ENCODE measurements around the gene KCTD19.

KCTD19 gene

GRCh38 chr16:67257486-67258160 lies 68.9 kb downstream of the KCTD19 start:
- DNase-seq: no peak

- DNase-seq: no peak
Measured at GRCh38 chr16:67256701-67257230, 69.8 kb downstream of the KCTD19 start.

GRCh38 chr16:67255553-67256221 lies 70.9 kb downstream of the KCTD19 start:
- no peak for DNase-seq

GRCh38 chr16:67254801-67255552 lies 71.6 kb downstream of the KCTD19 start:
- no peak for DNase-seq

GRCh38 chr16:67252609-67253497 lies 73.7 kb downstream of the KCTD19 start:
- peak; percentile 21 for DNase-seq

GRCh38 chr16:67250045-67250327 lies 76.6 kb downstream of the KCTD19 start:
- DNase-seq: no peak

- no peak for DNase-seq
Measured at GRCh38 chr16:67249178-67250044, 77.1 kb downstream of the KCTD19 start.

- DNase-seq: no peak
Measured at GRCh38 chr16:67248401-67249177, 78.0 kb downstream of the KCTD19 start, which contains the start of gene SLC9A5. Gene SLC9A5 (plus strand): TSS chr16:67248979. CDS start chr16:67249015, 36 bp downstream.

GRCh38 chr16:67248073-67248400 lies 78.5 kb downstream of the KCTD19 start:
- DNase-seq: no peak

GRCh38 chr16:67247192-67248072 lies 79.1 kb downstream of the KCTD19 start, which contains the start of gene FHOD1:
Gene FHOD1 (minus strand): TSS chr16:67247481. CDS start chr16:67247410, 71 bp downstream.
- DNase-seq: peak; percentile 88

GRCh38 chr16:67246756-67247191 lies 79.8 kb downstream of the KCTD19 start:
- no peak for DNase-seq

- DNase-seq: peak; percentile 60
Measured at GRCh38 chr16:67246081-67246755, 80.3 kb downstream of the KCTD19 start.

- DNase-seq: no peak
Measured at GRCh38 chr16:67245674-67246080, 80.9 kb downstream of the KCTD19 start.

- no peak for DNase-seq
Measured at GRCh38 chr16:67245186-67245585, 81.4 kb downstream of the KCTD19 start.

GRCh38 chr16:67244387-67245185 lies 82.0 kb downstream of the KCTD19 start:
- peak; percentile 50 for DNase-seq

GRCh38 chr16:67243481-67243880 lies 83.1 kb downstream of the KCTD19 start:
- DNase-seq: no peak

GRCh38 chr16:67242138-67242730 lies 84.3 kb downstream of the KCTD19 start:
- no peak for DNase-seq

Measured in midbrain (tissue), 1 donor.